HG02870 (cell line): Measurements from ENCODE around the gene RAB31.
"Not testable (repeated sequence)": the region's sequence is repeated elsewhere in the genome, so short reads cannot be mapped to it uniquely, and the experiment has no call there.

Experiments
- ATAC-seq: cut with Tn5 transposase; IDR thresholded peaks from one replicate; pipeline ENCODE4 v1.9.1; 2021; ENCODE audit warnings: mild to moderate bottlenecking, moderate library complexity; ENCODE audit not compliant: unreplicated experiment

RAB31 gene

GRCh38 chr18:9757827-9758621 is 49.9 kb downstream of the RAB31 start:
- ATAC-seq = no peak

GRCh38 chr18:9758624-9759075 is 50.5 kb downstream of the RAB31 start:
- no peak for ATAC-seq

- ATAC-seq = no peak
These were observed 52.5 kb downstream of the RAB31 start for GRCh38 chr18:9760641-9761040.

GRCh38 chr18:9762526-9762925 is 54.4 kb downstream of the RAB31 start:
- ATAC-seq = no peak

GRCh38 chr18:9763157-9763556 is 55.1 kb downstream of the RAB31 start:
- ATAC-seq = no peak

GRCh38 chr18:9764011-9764481 is 55.9 kb downstream of the RAB31 start:
- ATAC-seq = no peak

GRCh38 chr18:9765501-9765900 is 57.4 kb downstream of the RAB31 start:
- ATAC-seq = no peak

- no peak for ATAC-seq
These were observed 58.0 kb downstream of the RAB31 start for GRCh38 chr18:9766076-9766481.

- ATAC-seq = no peak
These were observed 58.6 kb downstream of the RAB31 start for GRCh38 chr18:9766740-9767139.

- not testable (repeated sequence) for ATAC-seq
These were observed 60.1 kb downstream of the RAB31 start for GRCh38 chr18:9768071-9768691.

GRCh38 chr18:9770111-9770510 is 62.0 kb downstream of the RAB31 start:
- ATAC-seq = not testable (repeated sequence)

GRCh38 chr18:9771261-9771976 is 63.3 kb downstream of the RAB31 start:
- ATAC-seq = no peak

- ATAC-seq = no peak
These were observed 64.0 kb downstream of the RAB31 start for GRCh38 chr18:9771977-9772660.

- no peak for ATAC-seq
These were observed 65.0 kb downstream of the RAB31 start for GRCh38 chr18:9772847-9773677.

- no peak for ATAC-seq
These were observed 66.0 kb downstream of the RAB31 start for GRCh38 chr18:9774150-9774549.

GRCh38 chr18:9775178-9775577 is 67.1 kb downstream of the RAB31 start:
- no peak for ATAC-seq

- ATAC-seq = no peak
These were observed 71.5 kb downstream of the RAB31 start for GRCh38 chr18:9779630-9780029.

- ATAC-seq = no peak
These were observed 74.2 kb downstream of the RAB31 start for GRCh38 chr18:9782073-9782857.

- ATAC-seq = no peak
These were observed 78.5 kb downstream of the RAB31 start for GRCh38 chr18:9786631-9787030.
